ENCODE data around the gene KRT80.

DNA sequence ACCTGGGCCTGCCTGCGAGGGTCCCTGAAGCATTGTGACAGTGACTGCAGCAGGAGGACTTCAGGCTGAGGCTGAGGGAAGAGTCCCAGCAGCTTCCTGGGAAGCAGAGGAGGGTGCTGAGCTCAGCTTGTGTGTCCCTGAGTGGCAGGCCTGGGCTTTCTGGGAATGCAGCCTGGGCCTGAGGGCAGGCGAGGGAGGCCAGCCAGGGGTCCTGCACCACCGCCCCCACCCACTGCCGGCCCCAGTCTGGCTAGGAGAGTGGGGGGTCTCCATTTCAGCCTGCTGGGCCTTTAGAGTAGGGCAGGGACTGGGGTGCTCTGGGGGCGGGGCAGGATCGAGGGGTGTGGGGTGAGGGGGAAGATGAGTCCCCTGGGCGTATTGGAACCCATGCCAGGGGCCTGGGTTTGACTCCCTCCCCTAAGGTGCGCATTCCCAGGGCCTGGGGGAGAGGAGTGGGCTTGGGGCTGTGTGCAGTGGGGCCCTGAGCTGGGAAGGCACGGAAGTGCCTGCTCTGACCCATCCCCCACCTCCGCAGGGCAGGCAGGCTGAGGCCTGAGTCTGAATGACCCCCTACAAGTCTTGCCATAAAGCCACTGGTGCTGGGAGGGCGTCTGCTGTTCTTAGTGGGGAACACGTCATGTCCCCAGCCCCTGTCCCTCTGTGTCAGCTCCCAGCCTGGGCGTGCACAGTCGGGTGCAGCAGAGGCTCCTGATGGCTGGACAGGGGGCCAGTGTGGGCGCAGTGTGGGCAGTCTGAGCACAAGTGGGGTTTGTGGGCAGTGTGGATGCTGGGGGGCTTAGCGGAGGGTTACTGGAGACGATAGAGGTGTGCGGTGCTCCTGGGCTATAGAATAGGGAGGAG is 46.4 kb downstream of the KRT80 start:
- TF ChIP-seq POLR2A (IDR thresholded peaks at IDR 0.05; ENCODE audit: borderline replicate concordance, extremely low read depth, insufficient read depth, insufficient read length) (no peak), JUND (IDR thresholded peaks at IDR 0.05) (no peak), POLR2AphosphoS5 (IDR thresholded peaks at IDR 0.05; ENCODE audit: low read depth, low read length) (no peak), EZH2 (IDR thresholded peaks at IDR 0.05) (no peak), SP1 (IDR thresholded peaks at IDR 0.05; ENCODE audit: low read depth) (no peak)
- TF ChIP-seq, protein P1, sequence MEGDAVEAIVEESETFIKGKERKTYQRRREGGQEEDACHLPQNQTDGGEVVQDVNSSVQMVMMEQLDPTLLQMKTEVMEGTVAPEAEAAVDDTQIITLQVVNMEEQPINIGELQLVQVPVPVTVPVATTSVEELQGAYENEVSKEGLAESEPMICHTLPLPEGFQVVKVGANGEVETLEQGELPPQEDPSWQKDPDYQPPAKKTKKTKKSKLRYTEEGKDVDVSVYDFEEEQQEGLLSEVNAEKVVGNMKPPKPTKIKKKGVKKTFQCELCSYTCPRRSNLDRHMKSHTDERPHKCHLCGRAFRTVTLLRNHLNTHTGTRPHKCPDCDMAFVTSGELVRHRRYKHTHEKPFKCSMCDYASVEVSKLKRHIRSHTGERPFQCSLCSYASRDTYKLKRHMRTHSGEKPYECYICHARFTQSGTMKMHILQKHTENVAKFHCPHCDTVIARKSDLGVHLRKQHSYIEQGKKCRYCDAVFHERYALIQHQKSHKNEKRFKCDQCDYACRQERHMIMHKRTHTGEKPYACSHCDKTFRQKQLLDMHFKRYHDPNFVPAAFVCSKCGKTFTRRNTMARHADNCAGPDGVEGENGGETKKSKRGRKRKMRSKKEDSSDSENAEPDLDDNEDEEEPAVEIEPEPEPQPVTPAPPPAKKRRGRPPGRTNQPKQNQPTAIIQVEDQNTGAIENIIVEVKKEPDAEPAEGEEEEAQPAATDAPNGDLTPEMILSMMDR (IDR thresholded peaks at IDR 0.05 in 2 of 3, conservative IDR thresholded peaks at IDR 0.05 in 1 of 3; ENCODE audit: borderline replicate concordance in 1 of 3, insufficient read depth in 1 of 3, low read depth in 2 of 3, low read length in 2 of 3): no peak
- TF ChIP-seq, protein P2, sequence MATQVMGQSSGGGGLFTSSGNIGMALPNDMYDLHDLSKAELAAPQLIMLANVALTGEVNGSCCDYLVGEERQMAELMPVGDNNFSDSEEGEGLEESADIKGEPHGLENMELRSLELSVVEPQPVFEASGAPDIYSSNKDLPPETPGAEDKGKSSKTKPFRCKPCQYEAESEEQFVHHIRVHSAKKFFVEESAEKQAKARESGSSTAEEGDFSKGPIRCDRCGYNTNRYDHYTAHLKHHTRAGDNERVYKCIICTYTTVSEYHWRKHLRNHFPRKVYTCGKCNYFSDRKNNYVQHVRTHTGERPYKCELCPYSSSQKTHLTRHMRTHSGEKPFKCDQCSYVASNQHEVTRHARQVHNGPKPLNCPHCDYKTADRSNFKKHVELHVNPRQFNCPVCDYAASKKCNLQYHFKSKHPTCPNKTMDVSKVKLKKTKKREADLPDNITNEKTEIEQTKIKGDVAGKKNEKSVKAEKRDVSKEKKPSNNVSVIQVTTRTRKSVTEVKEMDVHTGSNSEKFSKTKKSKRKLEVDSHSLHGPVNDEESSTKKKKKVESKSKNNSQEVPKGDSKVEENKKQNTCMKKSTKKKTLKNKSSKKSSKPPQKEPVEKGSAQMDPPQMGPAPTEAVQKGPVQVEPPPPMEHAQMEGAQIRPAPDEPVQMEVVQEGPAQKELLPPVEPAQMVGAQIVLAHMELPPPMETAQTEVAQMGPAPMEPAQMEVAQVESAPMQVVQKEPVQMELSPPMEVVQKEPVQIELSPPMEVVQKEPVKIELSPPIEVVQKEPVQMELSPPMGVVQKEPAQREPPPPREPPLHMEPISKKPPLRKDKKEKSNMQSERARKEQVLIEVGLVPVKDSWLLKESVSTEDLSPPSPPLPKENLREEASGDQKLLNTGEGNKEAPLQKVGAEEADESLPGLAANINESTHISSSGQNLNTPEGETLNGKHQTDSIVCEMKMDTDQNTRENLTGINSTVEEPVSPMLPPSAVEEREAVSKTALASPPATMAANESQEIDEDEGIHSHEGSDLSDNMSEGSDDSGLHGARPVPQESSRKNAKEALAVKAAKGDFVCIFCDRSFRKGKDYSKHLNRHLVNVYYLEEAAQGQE (IDR thresholded peaks at IDR 0.05; ENCODE audit: low read depth): no peak
